Stimulated activated naive CD4-positive, alpha-beta T cell treated with Interleukin-2 at 50 U/mL for 16 hours (primary cell): Measurements from ENCODE around the gene TMEM179.
"Not testable (repeated sequence)": the region's sequence is repeated elsewhere in the genome, so short reads cannot be mapped to it uniquely, and the experiment has no call there.

Experiments used
- DNase-seq: peaks from one replicate; lab custom pipeline; 2025; lab: John Stamatoyannopoulos, UW

Gene TMEM179

GRCh38 chr14:104637546-104638003, 33.0 kb upstream of the TMEM179 start:
- DNase-seq: no peak

- not testable (repeated sequence) for DNase-seq
Measured at GRCh38 chr14:104636846-104637545, 32.4 kb upstream of the TMEM179 start.

GRCh38 chr14:104636131-104636530, 31.6 kb upstream of the TMEM179 start:
- DNase-seq: no peak

- no peak for DNase-seq
Measured at GRCh38 chr14:104635717-104636116, 31.1 kb upstream of the TMEM179 start.

DNA sequence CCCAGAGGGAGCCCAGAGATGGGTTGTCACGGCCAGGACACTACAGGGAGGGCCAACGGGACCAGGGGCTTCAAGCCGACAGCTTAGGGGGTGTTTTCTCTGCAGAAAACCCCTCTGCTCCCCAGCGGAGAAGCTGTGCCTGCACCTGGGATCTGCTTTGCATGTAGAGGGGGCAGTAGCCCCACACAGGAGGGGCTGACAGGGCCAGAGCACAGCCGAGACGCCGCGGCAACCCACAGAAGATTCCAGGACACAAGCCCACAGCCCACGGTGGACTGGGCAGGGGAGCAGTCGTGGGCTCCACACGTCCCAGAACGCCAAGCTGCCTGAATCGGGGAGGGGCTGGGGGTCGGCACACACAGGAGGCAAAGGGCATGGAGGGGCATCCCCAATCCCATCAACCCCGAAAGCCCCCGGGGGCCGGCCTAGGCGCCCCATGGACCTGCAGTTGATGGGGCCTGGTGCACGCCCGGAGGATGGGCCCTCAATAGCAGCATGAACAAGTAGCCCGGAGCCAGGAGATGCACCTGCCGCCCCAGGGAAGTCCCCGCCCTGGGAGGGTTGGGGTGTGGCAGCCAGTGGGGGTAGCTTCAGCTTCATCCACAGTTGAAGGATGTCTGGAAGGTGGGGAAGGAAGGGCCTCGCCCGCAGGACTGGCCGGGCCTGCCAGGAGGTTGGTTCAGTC, 30.5 kb upstream of the TMEM179 start:
- no peak for DNase-seq

GRCh38 chr14:104634138-104634760, 29.7 kb upstream of the TMEM179 start:
- DNase-seq: no peak

GRCh38 chr14:104633276-104634137, 28.9 kb upstream of the TMEM179 start:
- no peak for DNase-seq

DNA sequence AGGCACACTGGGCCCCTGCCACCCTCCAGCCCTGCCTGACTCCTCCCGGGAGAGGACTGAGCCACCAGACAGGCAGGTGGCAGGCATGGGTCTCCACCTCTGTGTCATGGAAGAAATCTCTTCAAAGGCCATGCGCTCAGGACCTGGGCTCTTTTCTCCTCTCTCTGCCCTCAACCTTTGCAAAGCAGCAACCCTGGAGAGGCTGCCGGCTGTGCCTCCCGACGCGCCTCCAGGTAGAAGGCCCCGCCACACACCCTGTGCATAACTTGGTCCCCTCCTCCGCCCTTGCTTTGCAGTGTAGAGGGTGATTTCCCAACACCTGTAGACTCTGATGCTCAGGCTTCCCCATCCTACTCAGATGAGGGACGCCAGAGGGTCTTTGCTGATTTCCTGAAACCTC, 28.2 kb upstream of the TMEM179 start:
- DNase-seq: no peak

DNA sequence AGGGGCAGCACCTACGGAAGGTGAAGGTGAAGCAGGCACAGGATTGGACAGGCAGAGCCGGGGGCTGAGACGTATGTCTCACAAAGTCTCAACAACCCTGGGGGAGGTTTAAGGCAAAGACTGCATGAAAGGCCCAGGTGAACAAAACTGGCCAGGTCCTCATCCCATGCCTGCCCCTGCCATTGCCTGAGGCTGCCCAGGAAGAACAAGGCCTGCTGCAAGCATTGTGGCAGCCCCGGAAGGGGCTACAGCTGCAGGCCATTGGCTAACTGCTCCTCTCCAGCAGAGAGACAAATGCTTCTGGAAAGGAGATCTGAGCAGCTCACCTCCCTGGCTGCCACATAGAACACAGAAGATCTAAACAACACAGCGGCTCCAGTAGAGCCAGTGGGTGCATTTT, 20.4 kb upstream of the TMEM179 start:
- no peak for DNase-seq

- no peak for DNase-seq
Measured at GRCh38 chr14:104614126-104614812, 9.7 kb upstream of the TMEM179 start.

DNA sequence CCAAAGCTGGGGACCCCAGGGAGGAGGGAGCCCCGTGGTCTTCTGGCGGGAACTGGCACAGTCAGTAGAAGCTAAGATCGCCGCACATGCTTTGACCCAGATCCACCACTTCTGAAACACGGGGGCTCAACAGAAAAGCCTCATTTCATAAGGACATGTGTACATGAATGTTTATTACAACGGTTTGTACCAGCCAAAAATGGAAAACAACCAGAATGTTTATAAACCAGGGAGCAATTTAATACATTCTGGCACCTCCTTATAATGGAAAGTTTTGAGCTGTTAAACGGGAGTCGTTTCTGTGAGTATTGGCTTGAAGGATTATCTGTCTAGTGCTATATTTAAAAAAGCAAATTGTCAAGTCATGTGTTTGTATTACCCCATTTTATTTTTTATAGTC, 7.3 kb upstream of the TMEM179 start:
- DNase-seq: no peak

DNA sequence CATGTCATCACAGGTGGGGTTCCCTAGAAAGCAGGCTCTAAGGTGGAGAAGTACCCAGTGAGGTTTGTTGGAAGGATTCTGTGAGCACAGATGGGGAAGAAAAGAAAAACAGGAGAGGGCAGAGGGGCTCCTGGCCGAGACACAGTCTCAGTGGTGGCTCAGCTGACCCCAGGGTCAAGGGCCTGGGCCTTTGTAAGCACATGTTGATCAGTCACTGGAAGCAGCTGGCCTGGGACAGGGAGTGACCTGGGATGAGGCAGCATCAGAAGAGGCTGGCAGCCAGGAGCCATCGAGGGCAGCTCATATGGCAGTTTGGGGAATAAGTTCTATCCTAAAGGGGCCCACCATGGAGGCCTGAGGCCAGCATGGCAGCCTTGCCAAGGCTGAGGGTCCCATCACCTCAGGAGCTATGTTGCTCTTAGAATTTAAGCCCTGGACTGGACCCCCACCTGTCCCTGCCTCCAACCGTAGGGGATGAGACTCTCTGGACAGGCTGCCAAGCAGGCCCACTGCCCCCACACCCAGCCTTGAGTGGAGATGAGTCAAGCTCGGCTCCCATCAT, 6.3 kb upstream of the TMEM179 start:
- DNase-seq: no peak

GRCh38 chr14:104609666-104610065, 5.1 kb upstream of the TMEM179 start:
- no peak for DNase-seq

GRCh38 chr14:104603711-104604401, 716 bp downstream of the TMEM179 start:
- DNase-seq: no peak

DNA sequence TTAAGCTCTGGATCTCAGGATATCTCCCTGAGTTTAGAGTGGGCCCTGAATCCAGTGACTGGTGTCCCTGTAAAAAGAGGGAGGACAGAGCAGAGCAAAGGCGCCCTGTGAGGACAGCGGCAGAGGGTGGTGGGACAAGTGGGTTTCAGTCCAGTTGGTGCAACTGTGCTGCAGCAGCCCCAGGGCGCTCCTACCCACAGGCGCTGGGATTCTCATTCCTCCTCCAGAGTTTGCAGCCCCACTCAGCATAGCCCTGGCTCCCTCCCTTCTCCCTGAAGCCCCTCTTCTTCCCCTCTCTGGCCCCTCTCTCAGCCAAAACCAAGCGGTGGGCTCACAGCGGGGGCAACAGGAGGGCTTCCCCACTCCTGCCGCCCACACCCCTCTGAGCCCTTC, 1.6 kb downstream of the TMEM179 start:
- no peak for DNase-seq

DNA sequence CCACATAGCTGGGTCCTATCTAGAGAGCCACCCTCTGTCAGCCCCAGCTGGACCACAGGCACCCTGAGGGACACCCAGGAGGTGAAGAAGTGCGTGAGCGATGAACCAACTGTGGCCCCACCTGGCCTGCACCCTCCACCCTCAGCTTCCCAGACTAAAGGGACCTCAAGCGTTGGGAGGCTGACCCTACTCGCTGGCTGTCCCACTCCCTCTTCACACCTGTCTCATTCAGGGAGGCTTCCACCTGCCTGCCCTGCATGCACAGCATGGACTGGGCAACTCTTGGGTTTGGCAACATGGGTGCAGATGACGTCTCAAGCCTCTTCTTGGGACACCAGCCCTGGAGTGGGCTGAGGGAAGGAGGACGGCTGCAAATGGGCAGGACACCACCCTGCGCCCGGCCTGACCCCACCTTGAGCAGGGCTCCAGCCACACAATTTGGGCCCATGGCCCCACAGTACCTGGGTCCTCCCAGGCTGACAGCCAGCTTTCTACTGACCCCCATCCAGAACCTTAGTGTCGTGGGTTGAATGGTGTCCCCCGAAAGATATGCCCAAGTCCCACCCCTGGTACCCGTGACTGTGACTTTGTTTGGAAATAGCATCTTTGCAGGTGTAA, 2.1 kb downstream of the TMEM179 start:
- no peak for DNase-seq

GRCh38 chr14:104601786-104602185, 2.8 kb downstream of the TMEM179 start:
- DNase-seq: no peak

- DNase-seq: no peak
Measured at GRCh38 chr14:104600805-104601204, 3.8 kb downstream of the TMEM179 start.

DNA sequence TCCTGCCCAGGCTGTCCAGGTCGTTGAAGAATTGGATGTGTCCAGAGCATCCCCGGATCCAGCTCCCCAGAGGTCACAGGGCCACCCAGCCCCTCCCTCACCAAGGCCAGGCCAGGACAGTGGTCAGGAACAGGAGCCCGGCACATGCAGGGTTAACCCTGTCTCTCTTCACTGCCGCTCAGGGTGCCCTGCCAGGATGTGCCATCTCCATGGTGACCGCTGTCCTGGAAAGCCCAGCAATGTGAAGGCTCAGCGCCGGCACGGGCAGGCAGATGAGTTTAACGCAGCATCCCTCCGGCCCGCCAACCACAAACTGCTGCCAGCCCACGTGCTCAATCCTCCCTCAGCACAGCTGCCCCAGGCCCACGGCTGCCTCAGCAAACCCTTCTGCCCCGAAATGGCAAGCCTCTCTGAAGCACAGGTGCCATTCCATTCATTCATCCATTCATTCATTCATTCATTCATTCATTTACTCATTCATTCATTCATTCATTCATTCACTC, 4.4 kb downstream of the TMEM179 start:
- no peak for DNase-seq

- no peak for DNase-seq
Measured at GRCh38 chr14:104599446-104599845, 5.1 kb downstream of the TMEM179 start.
